ENCODE measurements around the gene SOX6. TPM values are rescaled to one million over a fixed set of nuclear protein-coding genes. Genes with fewer than 3 reads are reported as not detected.

SOX6 gene
- polyA plus RNA-seq, 1 of the 3 experiments (the other 2 are of a cell fraction): 0.03 TPM

- Histone ChIP-seq H3F3A (replicated peaks; ENCODE audit: insufficient read depth) (no peaks in the 10 kb centered on the region), H3K9me2 (no peaks in the 10 kb centered on the region), H3K4me3 (ENCODE audit: low read depth in 2 of 2, low read length in 1 of 2) (no peak overlapping the region), H3K36me3 (replicated peaks in 1 of 2; ENCODE audit: control insufficient read depth in 1 of 2, insufficient read depth in 2 of 2, low read length in 1 of 2) (no peaks in the 10 kb centered on the region), H3K27ac (ENCODE audit: low read depth in 2 of 2, low read length in 1 of 2) (no peak overlapping the region), H3K9me3 (no peaks in the 10 kb centered on the region), H3K4me2 (no peak overlapping the region), H3K4me1 (ENCODE audit: control insufficient read depth in 1 of 2, insufficient read depth in 2 of 2, low read depth in 1 of 2, low read length in 1 of 2) (no peaks in the 10 kb centered on the region), H3K79me2 (ENCODE audit: insufficient read depth) (no peaks in the 10 kb centered on the region), H3K9ac (no peak overlapping the region), H2AFZ (ENCODE audit: low read depth) (no peak overlapping the region), H3K27me3 (ENCODE audit: insufficient read depth) (no peaks in the 10 kb centered on the region), H4K20me1 (ENCODE audit: insufficient read depth) (no peaks in the 10 kb centered on the region)
- ChIA-PET POLR2A (no interaction called here), CTCF (interaction anchor here (1.2 to 2.0 kb wide), 2 partner anchors 12 to 271 kb away, joined by 3 to 6 read pairs; no protein-coding TSS in a partner anchor)
- TF ChIP-seq SMC3 (IDR thresholded peaks at IDR 0.05; ENCODE audit: low read depth, low read length) (no peak), FOXJ3 (CRISPR knock-in tag; IDR thresholded peaks at IDR 0.05) (no peak), GATA2 (CRISPR knock-in tag; IDR thresholded peaks at IDR 0.05) (no peak), RFX5 (IDR thresholded peaks at IDR 0.05; ENCODE audit: low read length) (no peak), RCOR1 (IDR thresholded peaks at IDR 0.05; ENCODE audit: low read length) (no peak), FOXM1 (IDR thresholded peaks at IDR 0.05; ENCODE audit: low read depth) (no peak), FOSL2 (IDR thresholded peaks at IDR 0.05; ENCODE audit: borderline replicate concordance, low read depth) (no peak), SIN3A (IDR thresholded peaks at IDR 0.05; ENCODE audit: borderline replicate concordance, low read depth, low read length) (no peak), NRF1 (IDR thresholded peaks at IDR 0.05; ENCODE audit: low read depth, low read length) (no peak), REST (IDR thresholded peaks at IDR 0.05; ENCODE audit: low read depth, low read length) (no peak), POLR2AphosphoS5 (IDR thresholded peaks at IDR 0.05; ENCODE audit: low read depth, low read length) (no peak), USF1 (IDR thresholded peaks at IDR 0.05; ENCODE audit: borderline replicate concordance, low read depth) (no peak), PBX3 (IDR thresholded peaks at IDR 0.05) (no peak), EZH2phosphoT487 (IDR thresholded peaks at IDR 0.05; ENCODE audit: borderline replicate concordance, low read depth) (no peak), MXI1 (IDR thresholded peaks at IDR 0.05; ENCODE audit: low read depth, low read length) (no peak), USF2 (IDR thresholded peaks at IDR 0.05; ENCODE audit: borderline replicate concordance, low read depth, low read length) (no peak), TCF12 (IDR thresholded peaks at IDR 0.05) (no peak), EP300 (IDR thresholded peaks at IDR 0.05; ENCODE audit: borderline replicate concordance in 1 of 2, low read depth in 1 of 2, low read length in 1 of 2) (no peak)
- 84% methylated on average over 3 of the region's 3 CpGs for WGBS (ENCODE audit: low lambda C conversion rate)
- DNase-seq: no peak
These were observed 44.0 kb downstream of the SOX6 start for GRCh38 chr11:16312233-16312765.

Data from SK-N-SH (cell line).